T47D (cell line): Measurements from ENCODE around the gene FOXL2NB.

Source experiments
- DNase-seq, 2 experiments: peaks; one replicate each; pipeline versions ENCODE4 v3.0.0 to v3.0.0-alpha.2; 2011 to 2012; ENCODE audit warnings: low read depth in 1 of 2, low spot score in 1 of 2
- JUND ChIP-seq: IDR thresholded peaks from 2 replicates; pipeline ENCODE4 v1.6.1; 2012; ENCODE audit warnings: low read depth
- in situ Hi-C: cut with HindIII; loops from 2 replicates; pipeline ENCODE4 v1.10.0; 2016; ENCODE audit warnings: low sequenced_read_pairs, low pct_unique_long_range_greater_than_20kb

The FOXL2NB gene

GRCh38 chr3:138943724-138944653 lies 3.0 kb upstream of the FOXL2NB start:
- no peak for DNase-seq
- TF ChIP-seq JUND: no peak
- in situ Hi-C loops: no loop called here

- in situ Hi-C loops: no loop called here
- no peak for DNase-seq
- TF ChIP-seq JUND: no peak
Observed at GRCh38 chr3:138944654-138944928, 2.4 kb upstream of the FOXL2NB start.

- DNase-seq: no peak
- no peak for TF ChIP-seq JUND
- in situ Hi-C loops: no loop called here
Observed at GRCh38 chr3:138944929-138945708, 1.9 kb upstream of the FOXL2NB start.

GRCh38 chr3:138945709-138946662 lies 1.0 kb upstream of the FOXL2NB start:
- DNase-seq: no peak
- no peak for TF ChIP-seq JUND
- in situ Hi-C loops: no loop called here

- TF ChIP-seq JUND: no peak
- DNase-seq: no peak
- in situ Hi-C loops: no loop called here
Observed at GRCh38 chr3:138947495-138948121, 591 bp downstream of the FOXL2NB start.

GRCh38 chr3:138948371-138949001 lies 1.5 kb downstream of the FOXL2NB start:
- TF ChIP-seq JUND: no peak
- in situ Hi-C loops: no loop called here
- no peak for DNase-seq

GRCh38 chr3:138949002-138949418 lies 2.0 kb downstream of the FOXL2NB start:
- DNase-seq: no peak
- TF ChIP-seq JUND: no peak
- in situ Hi-C loops: no loop called here

GRCh38 chr3:138949445-138950005 lies 2.5 kb downstream of the FOXL2NB start:
- no peak for TF ChIP-seq JUND
- DNase-seq: no peak
- in situ Hi-C loops: no loop called here

GRCh38 chr3:138950006-138950644 lies 3.1 kb downstream of the FOXL2NB start:
- in situ Hi-C loops: no loop called here
- TF ChIP-seq JUND: no peak
- no peak for DNase-seq

- TF ChIP-seq JUND: no peak
- DNase-seq: no peak
- in situ Hi-C loops: no loop called here
Observed at GRCh38 chr3:138950701-138951100, 3.7 kb downstream of the FOXL2NB start.

- no peak for DNase-seq
- no peak for TF ChIP-seq JUND
- in situ Hi-C loops: no loop called here
Observed at GRCh38 chr3:138960417-138960852, 13.4 kb downstream of the FOXL2NB start.
